ENCODE measurements around the gene TYRP1.
"Not testable (repeated sequence)": the region's sequence is repeated elsewhere in the genome, so short reads cannot be mapped to it uniquely, and the experiment has no call there.

Gene TYRP1

GRCh38 chr9:12693141-12693540, at the start of gene TYRP1:
TYRP1 (plus strand) TSS chr9:12693385; CDS start chr9:12693997, 612 bp downstream.
- no peak for DNase-seq (ENCODE audit: extremely low read depth in 1 of 2, low read depth in 1 of 2)

GRCh38 chr9:12643686-12644085, 49.5 kb upstream of the TYRP1 start:
- DNase-seq (ENCODE audit: extremely low read depth in 1 of 2, low read depth in 1 of 2): no peak

- DNase-seq (ENCODE audit: extremely low read depth in 1 of 2, low read depth in 1 of 2): no peak
Observed at GRCh38 chr9:12648925-12649324, 44.3 kb upstream of the TYRP1 start.

- DNase-seq (ENCODE audit: extremely low read depth in 1 of 2, low read depth in 1 of 2): no peak
Observed at GRCh38 chr9:12651125-12651524, 42.1 kb upstream of the TYRP1 start.

- DNase-seq (ENCODE audit: extremely low read depth in 1 of 2, low read depth in 1 of 2): no peak
Observed at GRCh38 chr9:12652973-12653372, 40.2 kb upstream of the TYRP1 start.

- DNase-seq (ENCODE audit: extremely low read depth in 1 of 2, low read depth in 1 of 2): no peak
Observed at GRCh38 chr9:12656803-12657202, 36.4 kb upstream of the TYRP1 start.

GRCh38 chr9:12657233-12657632, 36.0 kb upstream of the TYRP1 start:
- DNase-seq (ENCODE audit: extremely low read depth in 1 of 2, low read depth in 1 of 2): no peak

- no peak for DNase-seq (ENCODE audit: extremely low read depth in 1 of 2, low read depth in 1 of 2)
Observed at GRCh38 chr9:12657998-12658397, 35.2 kb upstream of the TYRP1 start.

- no peak for DNase-seq (ENCODE audit: extremely low read depth in 1 of 2, low read depth in 1 of 2)
Observed at GRCh38 chr9:12658531-12659209, 34.5 kb upstream of the TYRP1 start.

- no peak for DNase-seq (ENCODE audit: extremely low read depth in 1 of 2, low read depth in 1 of 2)
Observed at GRCh38 chr9:12659220-12659619, 34.0 kb upstream of the TYRP1 start.

GRCh38 chr9:12666813-12667212, 26.4 kb upstream of the TYRP1 start:
- no peak for DNase-seq (ENCODE audit: extremely low read depth in 1 of 2, low read depth in 1 of 2)

- DNase-seq (ENCODE audit: extremely low read depth in 1 of 2, low read depth in 1 of 2): no peak
Observed at GRCh38 chr9:12667892-12668291, 25.3 kb upstream of the TYRP1 start.

GRCh38 chr9:12670006-12670405, 23.2 kb upstream of the TYRP1 start:
- no peak for DNase-seq (ENCODE audit: extremely low read depth in 1 of 2, low read depth in 1 of 2)

- DNase-seq (ENCODE audit: extremely low read depth in 1 of 2, low read depth in 1 of 2): no peak
Observed at GRCh38 chr9:12674961-12675360, 18.2 kb upstream of the TYRP1 start.

- DNase-seq (ENCODE audit: extremely low read depth in 1 of 2, low read depth in 1 of 2): not testable (repeated sequence)
Observed at GRCh38 chr9:12677462-12678126, 15.6 kb upstream of the TYRP1 start.

GRCh38 chr9:12680341-12680740, 12.8 kb upstream of the TYRP1 start:
- no peak for DNase-seq (ENCODE audit: extremely low read depth in 1 of 2, low read depth in 1 of 2)

GRCh38 chr9:12680757-12681156, 12.4 kb upstream of the TYRP1 start:
- DNase-seq (ENCODE audit: extremely low read depth in 1 of 2, low read depth in 1 of 2): no peak

- DNase-seq (ENCODE audit: extremely low read depth in 1 of 2, low read depth in 1 of 2): no peak
Observed at GRCh38 chr9:12681620-12682019, 11.6 kb upstream of the TYRP1 start.

- DNase-seq (ENCODE audit: extremely low read depth in 1 of 2, low read depth in 1 of 2): no peak
Observed at GRCh38 chr9:12684974-12685373, 8.2 kb upstream of the TYRP1 start.

GRCh38 chr9:12689233-12689632, 4.0 kb upstream of the TYRP1 start:
- DNase-seq (ENCODE audit: extremely low read depth in 1 of 2, low read depth in 1 of 2): no peak

- no peak for DNase-seq (ENCODE audit: extremely low read depth in 1 of 2, low read depth in 1 of 2)
Observed at GRCh38 chr9:12694013-12694412, 828 bp downstream of the TYRP1 start.

GRCh38 chr9:12695474-12695873, 2.3 kb downstream of the TYRP1 start:
- no peak for DNase-seq (ENCODE audit: extremely low read depth in 1 of 2, low read depth in 1 of 2)

All from activated CD8-positive, alpha-beta memory T cell treated with anti-CD3 and anti-CD28 coated beads for 1 hour (primary cell).